ENCODE results near the gene GSTM2. TPM values are rescaled to one million over a fixed set of nuclear protein-coding genes. Genes with fewer than 3 reads are reported as not detected.
"Not testable (repeated sequence)": the region's sequence is repeated elsewhere in the genome, so short reads cannot be mapped to it uniquely, and the experiment has no call there.

GSTM2 gene
- total RNA-seq, 1 donor from 2014 or later = 14.7 TPM

DNA sequence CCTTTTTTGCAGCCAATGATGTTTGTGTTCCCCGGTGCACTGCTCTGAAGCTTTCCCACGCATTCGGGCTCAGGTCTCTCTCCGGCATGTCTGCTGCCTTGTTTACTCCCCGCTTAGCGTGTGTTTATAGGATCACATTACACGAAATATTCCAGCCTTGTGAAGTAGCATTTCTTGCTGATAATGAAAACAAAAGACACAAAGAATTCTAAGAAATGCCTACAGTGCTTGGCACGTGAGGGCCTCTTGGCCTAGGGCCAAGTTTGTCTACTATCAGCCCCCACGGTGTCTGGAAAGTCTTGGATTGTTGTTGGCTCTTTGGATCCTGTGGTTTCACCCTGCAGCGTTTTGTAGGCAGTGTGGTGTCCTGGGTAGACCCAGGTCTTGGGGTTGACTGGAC lies 23.2 kb upstream of the GSTM2 start:
- DNase-seq (ENCODE audit: low read depth) = no peak

DNA sequence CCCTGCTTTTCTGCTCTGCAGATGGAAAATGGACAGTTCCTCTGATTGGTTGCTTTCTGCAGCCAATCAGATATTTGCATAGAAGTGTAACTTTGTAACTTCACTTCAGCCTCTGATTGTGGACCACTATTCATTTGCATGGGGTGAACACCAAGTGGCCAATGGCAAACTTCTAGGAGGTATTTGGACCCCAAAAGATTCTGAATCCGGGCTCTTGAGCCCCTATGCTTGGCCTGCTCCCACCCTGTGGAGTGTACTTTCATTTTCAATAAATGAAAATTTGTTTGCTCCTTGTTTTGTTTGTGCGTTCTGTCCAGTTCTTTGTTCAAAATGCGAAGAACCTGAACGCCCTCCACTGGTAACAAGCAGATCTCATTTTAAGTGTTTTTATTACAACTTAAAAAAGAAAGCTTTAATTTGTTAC lies 18.4 kb upstream of the GSTM2 start:
- DNase-seq (ENCODE audit: low read depth) = peak; percentile 30

DNA sequence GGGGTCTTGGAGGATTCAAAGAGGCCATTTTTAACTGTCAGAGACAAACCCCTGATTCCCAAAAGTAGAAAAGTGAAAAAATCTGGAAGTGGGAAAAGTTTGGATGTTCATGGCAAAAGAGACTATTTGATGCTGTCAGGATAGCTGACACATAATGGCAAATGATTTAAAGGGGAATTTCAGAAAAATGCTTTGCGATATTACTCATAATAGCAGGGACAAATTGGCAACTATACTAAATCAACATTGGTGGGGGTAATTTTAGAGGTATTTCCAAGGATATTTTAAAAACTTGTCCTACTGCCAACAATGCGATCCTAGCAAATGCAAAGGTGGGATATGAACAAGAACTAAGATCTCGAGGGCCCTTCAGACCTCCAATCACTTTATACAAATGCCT lies 17.2 kb upstream of the GSTM2 start:
- no peak for DNase-seq (ENCODE audit: low read depth)

- no peak for DNase-seq (ENCODE audit: low read depth)
Measured at GRCh38 chr1:109652402-109652801, 15.5 kb upstream of the GSTM2 start.

DNA sequence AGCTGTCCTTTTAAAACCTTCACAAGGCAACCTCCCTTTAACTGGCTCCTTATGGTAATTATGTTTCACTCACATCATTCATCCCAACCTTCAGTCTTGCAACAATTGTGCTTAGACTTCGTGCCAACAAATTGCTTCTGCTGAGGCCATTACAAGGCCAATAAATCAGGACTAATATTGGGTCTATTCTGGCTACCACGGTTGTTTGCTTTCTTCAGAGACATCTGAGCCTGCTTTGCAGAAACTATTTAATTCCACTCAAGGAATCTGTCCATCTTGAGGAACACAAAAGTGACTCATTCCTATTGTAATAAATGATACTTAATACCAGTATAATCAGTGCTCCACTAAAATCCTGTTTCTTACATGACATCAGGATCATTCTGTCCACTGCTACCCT lies 14.6 kb upstream of the GSTM2 start:
- no peak for DNase-seq (ENCODE audit: low read depth)

GRCh38 chr1:109654519-109654918 lies 13.3 kb upstream of the GSTM2 start:
- no peak for DNase-seq (ENCODE audit: low read depth)

DNA sequence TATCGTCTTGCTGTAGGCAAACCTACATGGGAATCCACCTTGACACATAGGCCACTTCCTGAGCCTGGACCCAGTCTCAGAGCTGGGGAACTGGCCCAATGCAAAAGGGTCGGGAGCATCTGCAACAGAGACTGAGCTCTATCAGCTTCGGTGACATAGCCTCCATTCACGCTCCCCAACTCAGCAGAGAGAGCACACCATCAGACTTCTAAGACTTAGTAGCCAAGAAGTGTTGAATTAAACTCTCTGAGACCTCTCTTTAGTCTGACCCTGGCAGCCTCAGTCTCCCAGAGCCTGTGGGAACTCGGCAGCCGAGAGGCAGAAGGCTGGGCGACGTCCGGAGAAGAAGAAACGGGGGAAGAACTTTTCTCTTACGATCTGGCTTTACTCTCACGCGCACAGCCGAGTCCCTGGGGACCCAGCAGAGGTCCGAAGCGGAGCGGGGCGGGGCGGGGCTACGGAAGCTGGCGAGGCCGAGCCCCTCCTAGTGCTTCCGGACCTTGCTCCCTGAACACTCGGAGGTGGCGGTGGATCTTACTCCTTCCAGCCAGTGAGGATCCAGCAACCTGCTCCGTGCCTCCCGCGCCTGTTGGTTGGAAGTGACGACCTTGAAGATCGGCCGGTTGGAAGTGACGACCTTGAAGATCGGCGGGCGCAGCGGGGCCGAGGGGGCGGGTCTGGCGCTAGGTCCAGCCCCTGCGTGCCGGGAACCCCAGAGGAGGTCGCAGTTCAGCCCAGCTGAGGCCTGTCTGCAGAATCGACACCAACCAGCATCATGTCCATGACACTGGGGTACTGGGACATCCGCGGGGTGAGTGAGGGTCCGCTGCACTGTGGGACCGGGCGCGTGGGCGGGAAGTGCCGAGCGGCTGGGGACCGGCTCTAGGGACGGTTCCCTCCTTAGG lies 12.0 kb upstream of the GSTM2 start, which contains the start of gene GSTM4:
TSS of gene GSTM4 (plus strand) at position 485 of the 905 bp plus-strand sequence. CDS start at position 776, 291 bp downstream.
- DNase-seq (ENCODE audit: low read depth) = peak; percentile 33

DNA sequence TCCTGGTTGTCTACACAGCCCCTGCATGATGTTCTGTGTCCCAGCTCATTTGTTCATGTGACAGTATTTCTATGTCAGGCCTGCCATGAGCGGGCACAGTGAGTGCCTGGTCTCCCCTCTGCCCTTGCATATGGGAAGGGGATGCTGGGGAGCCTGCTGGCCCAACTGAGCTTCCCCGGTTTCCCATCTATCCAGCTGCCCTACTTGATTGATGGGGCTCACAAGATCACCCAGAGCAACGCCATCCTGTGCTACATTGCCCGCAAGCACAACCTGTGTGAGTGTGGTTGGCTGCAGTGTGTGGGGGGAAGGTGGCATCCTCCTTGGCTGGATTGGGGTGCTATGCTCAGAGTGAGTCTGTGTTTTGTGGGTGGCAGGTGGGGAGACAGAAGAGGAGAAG lies 10.5 kb upstream of the GSTM2 start:
- DNase-seq (ENCODE audit: low read depth) = no peak

GRCh38 chr1:109657970-109658369 lies 9.9 kb upstream of the GSTM2 start:
- DNase-seq (ENCODE audit: low read depth) = no peak

DNA sequence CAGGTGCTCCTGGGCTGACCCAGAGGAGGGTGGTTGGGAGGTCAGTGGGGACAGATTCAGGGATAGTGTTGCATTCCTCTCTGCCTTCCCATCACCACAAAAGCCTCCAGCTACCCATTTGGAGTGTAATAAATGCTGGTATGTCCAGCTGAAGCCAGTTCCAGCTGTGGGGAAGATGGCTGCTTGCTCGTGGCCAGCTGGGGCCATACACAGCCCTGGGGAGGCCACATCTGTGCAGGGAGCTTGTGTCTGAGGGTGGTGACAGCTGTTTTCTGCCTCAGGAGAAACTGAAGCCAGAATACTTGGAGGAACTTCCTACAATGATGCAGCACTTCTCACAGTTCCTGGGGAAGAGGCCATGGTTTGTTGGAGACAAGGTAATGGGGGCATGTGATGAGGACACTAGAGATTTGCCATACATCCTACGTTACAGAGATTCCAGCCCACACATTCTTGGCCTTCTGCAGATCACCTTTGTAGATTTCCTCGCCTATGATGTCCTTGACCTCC lies 9.3 kb upstream of the GSTM2 start:
- no peak for DNase-seq (ENCODE audit: low read depth)

- DNase-seq (ENCODE audit: low read depth) = peak; percentile 44
Measured at GRCh38 chr1:109659145-109659544, 8.7 kb upstream of the GSTM2 start.

DNA sequence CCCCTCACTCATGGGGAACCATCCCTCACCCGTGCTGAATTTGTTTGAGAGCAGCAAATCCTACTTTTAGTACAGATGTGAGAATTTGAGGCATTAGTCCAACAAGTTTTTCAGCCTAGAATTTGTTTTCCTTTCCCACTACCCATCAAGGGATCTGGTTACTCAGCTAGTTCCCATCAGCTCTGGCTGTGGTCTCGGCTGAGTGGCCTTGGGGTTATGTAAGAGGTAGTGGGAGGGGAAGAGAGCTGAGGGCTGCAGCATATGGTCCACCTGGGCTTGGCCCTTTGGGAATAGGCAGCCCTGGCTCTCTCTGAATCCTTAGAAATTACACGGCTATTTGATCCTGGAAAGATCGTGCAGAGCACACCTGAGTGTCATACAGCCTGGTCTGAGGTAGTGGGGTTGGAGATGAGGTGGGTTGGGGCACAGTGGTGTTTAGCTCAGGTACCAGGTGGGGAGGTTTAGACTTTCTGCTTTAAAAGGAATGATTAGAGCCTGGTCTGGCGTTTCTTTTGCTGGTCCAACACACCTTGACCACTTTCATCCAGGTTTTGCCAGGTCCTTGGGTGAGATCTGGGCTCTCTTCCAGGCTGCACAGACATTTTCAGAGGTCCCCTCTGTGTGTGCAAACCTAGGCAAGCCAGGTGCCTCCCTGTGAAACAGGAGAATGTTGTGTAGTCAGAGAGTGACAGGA lies 7.7 kb upstream of the GSTM2 start:
- DNase-seq (ENCODE audit: low read depth) = peak; percentile 86

GRCh38 chr1:109660691-109661026 lies 7.2 kb upstream of the GSTM2 start:
- not testable (repeated sequence) for DNase-seq (ENCODE audit: low read depth)

DNA sequence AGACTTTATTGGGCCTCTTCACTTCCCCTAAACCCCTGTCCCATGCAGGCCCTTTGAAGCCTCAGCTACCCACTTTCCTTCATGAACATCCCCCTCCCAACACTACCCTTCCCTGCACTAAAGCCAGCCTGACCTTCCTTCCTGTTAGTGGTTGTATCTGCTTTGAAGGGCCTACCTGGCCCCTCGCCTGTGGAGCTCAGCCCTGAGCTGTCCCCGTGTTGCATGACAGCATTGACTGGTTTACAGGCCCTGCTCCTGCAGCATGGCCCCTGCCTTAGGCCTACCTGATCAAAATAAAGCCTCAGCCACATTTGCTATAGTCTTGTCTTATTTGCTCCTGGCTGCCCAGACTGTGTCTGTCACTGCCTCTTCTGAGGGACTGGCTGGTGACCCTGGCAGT lies 6.5 kb upstream of the GSTM2 start:
- DNase-seq (ENCODE audit: low read depth) = no peak

GRCh38 chr1:109664671-109665070 lies 3.2 kb upstream of the GSTM2 start:
- no peak for DNase-seq (ENCODE audit: low read depth)

DNA sequence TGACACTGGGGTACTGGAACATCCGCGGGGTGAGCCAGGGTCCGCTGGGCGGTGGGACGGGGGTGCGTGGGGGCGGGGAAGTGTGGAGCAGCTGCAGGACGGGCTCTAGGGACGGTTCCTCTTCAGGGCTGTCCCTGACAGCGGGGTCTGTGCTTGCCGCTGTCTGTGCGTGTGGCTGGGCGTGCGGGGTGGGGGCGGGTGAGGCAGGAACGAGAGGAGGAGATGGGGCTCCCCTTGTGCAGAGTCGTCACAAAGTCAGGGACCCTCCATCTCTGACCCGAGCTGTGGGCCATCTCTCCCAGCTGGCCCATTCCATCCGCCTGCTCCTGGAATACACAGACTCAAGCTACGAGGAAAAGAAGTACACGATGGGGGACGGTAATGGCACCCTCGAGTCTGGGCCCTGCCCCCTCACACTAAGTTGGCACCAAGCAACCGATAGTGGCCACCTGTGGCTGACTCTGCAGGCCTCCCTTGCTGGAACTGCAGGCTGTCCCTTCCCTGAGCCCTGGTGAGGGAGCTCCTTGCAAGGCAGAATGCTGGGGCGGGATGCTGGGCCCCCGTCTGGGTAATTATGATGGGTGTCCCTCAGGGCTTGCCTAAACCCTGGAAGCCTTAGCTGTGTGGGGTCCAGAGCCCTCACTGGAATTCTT lies 392 bp downstream of the GSTM2 start:
- no peak for DNase-seq (ENCODE audit: low read depth)

GRCh38 chr1:109669246-109669948 lies 1.5 kb downstream of the GSTM2 start:
- no peak for DNase-seq (ENCODE audit: low read depth)

GRCh38 chr1:109669949-109670302 lies 2.1 kb downstream of the GSTM2 start:
- not testable (repeated sequence) for DNase-seq (ENCODE audit: low read depth)

- no peak for DNase-seq (ENCODE audit: low read depth)
Measured at GRCh38 chr1:109671067-109671466, 3.2 kb downstream of the GSTM2 start.

GRCh38 chr1:109673861-109674260 lies 6.0 kb downstream of the GSTM2 start:
- not testable (repeated sequence) for DNase-seq (ENCODE audit: low read depth)

GRCh38 chr1:109676683-109677381 lies 9.0 kb downstream of the GSTM2 start:
- DNase-seq (ENCODE audit: low read depth) = not testable (repeated sequence)

Data from renal cortical epithelial cell (primary cell).